Suprapubic skin (tissue), 4 donors: ENCODE measurements around the gene OR6B1. TPM values are rescaled to one million over a fixed set of nuclear protein-coding genes. Genes with fewer than 3 reads are reported as not detected.

Experiments used
- DNase-seq, 2 donors: peaks; one replicate each; pipeline ENCODE4 v3.0.0-alpha.2; 2019; ENCODE audit warnings: low spot score in 2 of 2
- H3K27ac ChIP-seq: fragments of 200-600 bp; sonication (generic); one replicate; pipeline ENCODE4 v1.5.1; 2019
- H3K27me3 ChIP-seq: fragments of 200-600 bp; sonication (generic); one replicate; pipeline ENCODE4 v1.5.1; 2019
- H3K36me3 ChIP-seq: fragments of 200-600 bp; sonication (generic); one replicate; pipeline ENCODE4 v1.5.1; 2019
- H3K4me1 ChIP-seq: fragments of 200-600 bp; sonication (generic); one replicate; pipeline ENCODE4 v1.5.1; 2019
- H3K4me3 ChIP-seq: fragments of 200-600 bp; sonication (generic); one replicate; pipeline ENCODE4 v1.5.1; 2019; ENCODE audit warnings: mild to moderate bottlenecking
- H3K9me3 ChIP-seq: fragments of 200-600 bp; sonication (generic); one replicate; pipeline ENCODE4 v1.5.1; 2019
- EP300 ChIP-seq: sonication (generic); formaldehyde crosslinking; IDR thresholded peaks from one replicate; pipeline ENCODE4 v1.6.1; 2017; ENCODE audit warnings: antibody characterized with exemption
- POLR2A ChIP-seq, 2 donors: fragments of 450-650 bp; IDR thresholded peaks; one replicate each; pipeline ENCODE4 v1.6.1; 2017; ENCODE audit warnings: antibody characterized with exemption in 2 of 2, mild to moderate bottlenecking in 2 of 2, moderate library complexity in 2 of 2
- POLR2AphosphoS5 ChIP-seq, 3 donors: sonication (generic); formaldehyde crosslinking; IDR thresholded peaks; one replicate each; pipeline ENCODE4 v1.6.1; 2017; ENCODE audit warnings: antibody characterized with exemption in 3 of 3
- WGBS: methylation state at CpG from one replicate; pipeline ENCODE4 v1.1.5; 2018; 5-methylcytosine and 5-hydroxymethylcytosine counted together
- total RNA-seq, 4 donors: library from RNA; depleted of rRNA; stranded (reverse); fragments of >200 nt; gene quantifications; one replicate each; pipeline ENCODE4 v1.1.0, GENCODE V29; 2016
- TF ChIP-seq, protein P1 (sequence below), 2 donors: fragments of 200-600 bp in 1 of 2; fragments of 450-650 bp in 1 of 2; sonication (generic) in 1 of 2; IDR thresholded peaks; one replicate each; pipeline ENCODE4 v1.5.1; 2016 to 2019; ENCODE audit warnings: antibody characterized with exemption in 2 of 2, mild to moderate bottlenecking in 1 of 2, moderate library complexity in 1 of 2

The OR6B1 gene
- total RNA-seq, 4 donors from 2014 or later, result not detected

DNA sequence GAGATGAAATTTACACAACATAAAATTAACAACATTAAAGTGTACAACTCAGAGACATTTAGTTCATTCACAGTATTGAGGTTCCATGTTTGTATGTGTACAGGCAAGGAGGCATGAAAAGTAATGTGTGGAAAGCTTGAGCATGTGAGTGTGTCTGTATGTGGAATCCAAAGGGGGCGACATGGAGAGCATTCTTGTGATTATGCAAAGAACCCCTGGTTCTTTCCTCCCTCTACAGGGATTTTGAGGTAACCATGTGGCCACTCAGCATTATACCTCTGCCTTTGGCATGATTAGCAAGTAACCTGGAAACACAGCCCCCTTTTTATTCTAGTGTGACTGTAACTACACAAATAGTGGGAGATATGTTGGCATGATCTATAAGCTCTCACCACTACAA is 24.5 kb upstream of the OR6B1 start:
- H3K9me3 ChIP-seq, result no peaks in the 10 kb centered on the region
- no peak overlapping the region for H3K27ac ChIP-seq
- no peak for DNase-seq
- WGBS, result 56% methylated on average over 1 of the region's 1 CpG
- TF ChIP-seq EP300, result no peak
- no peak for TF ChIP-seq POLR2A (IDR thresholded peaks at IDR 0.05)
- TF ChIP-seq POLR2AphosphoS5 (IDR thresholded peaks at IDR 0.05), result no peak
- TF ChIP-seq, protein P1, sequence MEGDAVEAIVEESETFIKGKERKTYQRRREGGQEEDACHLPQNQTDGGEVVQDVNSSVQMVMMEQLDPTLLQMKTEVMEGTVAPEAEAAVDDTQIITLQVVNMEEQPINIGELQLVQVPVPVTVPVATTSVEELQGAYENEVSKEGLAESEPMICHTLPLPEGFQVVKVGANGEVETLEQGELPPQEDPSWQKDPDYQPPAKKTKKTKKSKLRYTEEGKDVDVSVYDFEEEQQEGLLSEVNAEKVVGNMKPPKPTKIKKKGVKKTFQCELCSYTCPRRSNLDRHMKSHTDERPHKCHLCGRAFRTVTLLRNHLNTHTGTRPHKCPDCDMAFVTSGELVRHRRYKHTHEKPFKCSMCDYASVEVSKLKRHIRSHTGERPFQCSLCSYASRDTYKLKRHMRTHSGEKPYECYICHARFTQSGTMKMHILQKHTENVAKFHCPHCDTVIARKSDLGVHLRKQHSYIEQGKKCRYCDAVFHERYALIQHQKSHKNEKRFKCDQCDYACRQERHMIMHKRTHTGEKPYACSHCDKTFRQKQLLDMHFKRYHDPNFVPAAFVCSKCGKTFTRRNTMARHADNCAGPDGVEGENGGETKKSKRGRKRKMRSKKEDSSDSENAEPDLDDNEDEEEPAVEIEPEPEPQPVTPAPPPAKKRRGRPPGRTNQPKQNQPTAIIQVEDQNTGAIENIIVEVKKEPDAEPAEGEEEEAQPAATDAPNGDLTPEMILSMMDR (IDR thresholded peaks at IDR 0.05), result no peak
- H3K4me3 ChIP-seq, result no peak overlapping the region
- no peaks in the 10 kb centered on the region for H3K27me3 ChIP-seq
- no peaks in the 10 kb centered on the region for H3K36me3 ChIP-seq
- no peaks in the 10 kb centered on the region for H3K4me1 ChIP-seq

DNA sequence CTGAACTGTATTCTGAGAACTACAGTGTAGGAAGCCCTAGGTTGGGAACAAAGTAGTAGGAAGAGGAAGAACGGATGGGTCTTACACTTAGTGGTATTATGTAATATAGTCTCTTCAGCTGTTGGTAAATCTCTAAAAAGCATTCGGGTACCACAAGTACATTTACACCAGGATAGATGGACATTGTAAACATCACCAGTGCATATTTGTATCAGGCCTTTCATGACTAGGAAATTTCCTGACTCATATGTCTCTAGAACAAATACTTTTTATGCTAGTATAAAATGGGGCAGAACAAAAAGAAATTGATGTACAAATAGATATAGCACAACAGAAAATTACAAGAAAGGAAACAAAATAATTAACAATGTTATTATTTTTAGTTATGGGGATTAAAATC is 21.5 kb upstream of the OR6B1 start:
- no peaks in the 10 kb centered on the region for H3K9me3 ChIP-seq
- H3K4me3 ChIP-seq, result no peak overlapping the region
- no peaks in the 10 kb centered on the region for H3K27me3 ChIP-seq
- no peak for TF ChIP-seq EP300
- no peak for TF ChIP-seq POLR2AphosphoS5 (IDR thresholded peaks at IDR 0.05)
- TF ChIP-seq, protein P1 (IDR thresholded peaks at IDR 0.05), result no peak
- TF ChIP-seq POLR2A (IDR thresholded peaks at IDR 0.05), result no peak
- H3K36me3 ChIP-seq, result no peaks in the 10 kb centered on the region
- 85% methylated on average over 2 of the region's 2 CpGs for WGBS
- no peaks in the 10 kb centered on the region for H3K4me1 ChIP-seq
- DNase-seq, result no peak
- H3K27ac ChIP-seq, result no peak overlapping the region

DNA sequence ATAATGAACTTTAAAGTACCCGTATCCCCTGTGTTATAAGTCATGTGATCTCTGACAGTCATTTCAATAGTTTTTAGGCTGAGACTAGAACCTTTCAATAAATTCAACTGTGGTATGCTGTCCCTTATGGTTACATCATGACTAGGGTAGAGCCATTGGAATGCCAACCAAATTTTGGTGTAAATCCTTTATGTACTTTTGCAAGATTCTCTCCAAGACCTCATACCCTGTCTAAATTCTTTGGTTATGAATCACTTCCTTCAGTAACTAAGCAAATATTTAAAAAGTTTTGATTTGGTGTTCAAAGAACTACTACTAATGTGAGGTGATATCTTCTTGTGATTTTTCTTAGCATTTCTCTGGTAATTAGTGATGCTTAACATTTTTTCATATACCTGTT is 20.8 kb upstream of the OR6B1 start:
- 70% methylated on average over 1 of the region's 1 CpG for WGBS
- Histone ChIP-seq H3K9me3 (no peaks in the 10 kb centered on the region), H3K27me3 (no peaks in the 10 kb centered on the region), H3K4me3 (no peak overlapping the region), H3K4me1 (no peaks in the 10 kb centered on the region), H3K36me3 (no peaks in the 10 kb centered on the region), H3K27ac (no peak overlapping the region)
- no peak for DNase-seq
- TF ChIP-seq, protein P1 (IDR thresholded peaks at IDR 0.05), result no peak
- TF ChIP-seq POLR2A (IDR thresholded peaks at IDR 0.05) (no peak), POLR2AphosphoS5 (IDR thresholded peaks at IDR 0.05) (no peak), EP300 (no peak)

DNA sequence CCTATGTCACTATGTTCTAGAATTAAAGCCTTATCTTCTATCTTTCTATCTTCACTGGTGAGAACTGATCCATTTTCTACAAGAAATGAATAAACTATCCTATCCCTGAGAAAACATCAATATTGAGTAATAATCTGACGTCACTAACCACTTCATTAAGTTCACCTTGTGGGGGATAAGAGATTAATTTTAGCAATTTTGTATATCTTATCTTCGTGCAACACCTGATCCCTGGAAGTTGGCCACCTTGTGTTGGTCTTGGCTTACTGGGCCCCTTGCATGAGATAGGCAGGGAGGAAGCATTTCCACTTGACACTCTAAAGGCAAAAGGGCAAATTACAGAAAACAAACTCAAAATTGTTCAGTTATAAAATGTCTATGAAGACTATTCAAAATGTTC is 20.1 kb upstream of the OR6B1 start:
- TF ChIP-seq POLR2A (IDR thresholded peaks at IDR 0.05) (no peak), POLR2AphosphoS5 (IDR thresholded peaks at IDR 0.05) (no peak), EP300 (no peak)
- TF ChIP-seq, protein P1 (IDR thresholded peaks at IDR 0.05), result no peak
- Histone ChIP-seq H3K4me1 (no peaks in the 10 kb centered on the region), H3K36me3 (no peaks in the 10 kb centered on the region), H3K27me3 (no peaks in the 10 kb centered on the region), H3K9me3 (no peaks in the 10 kb centered on the region), H3K27ac (no peak overlapping the region), H3K4me3 (no peak overlapping the region)
- 78% methylated on average over 2 of the region's 2 CpGs for WGBS
- DNase-seq, result no peak

DNA sequence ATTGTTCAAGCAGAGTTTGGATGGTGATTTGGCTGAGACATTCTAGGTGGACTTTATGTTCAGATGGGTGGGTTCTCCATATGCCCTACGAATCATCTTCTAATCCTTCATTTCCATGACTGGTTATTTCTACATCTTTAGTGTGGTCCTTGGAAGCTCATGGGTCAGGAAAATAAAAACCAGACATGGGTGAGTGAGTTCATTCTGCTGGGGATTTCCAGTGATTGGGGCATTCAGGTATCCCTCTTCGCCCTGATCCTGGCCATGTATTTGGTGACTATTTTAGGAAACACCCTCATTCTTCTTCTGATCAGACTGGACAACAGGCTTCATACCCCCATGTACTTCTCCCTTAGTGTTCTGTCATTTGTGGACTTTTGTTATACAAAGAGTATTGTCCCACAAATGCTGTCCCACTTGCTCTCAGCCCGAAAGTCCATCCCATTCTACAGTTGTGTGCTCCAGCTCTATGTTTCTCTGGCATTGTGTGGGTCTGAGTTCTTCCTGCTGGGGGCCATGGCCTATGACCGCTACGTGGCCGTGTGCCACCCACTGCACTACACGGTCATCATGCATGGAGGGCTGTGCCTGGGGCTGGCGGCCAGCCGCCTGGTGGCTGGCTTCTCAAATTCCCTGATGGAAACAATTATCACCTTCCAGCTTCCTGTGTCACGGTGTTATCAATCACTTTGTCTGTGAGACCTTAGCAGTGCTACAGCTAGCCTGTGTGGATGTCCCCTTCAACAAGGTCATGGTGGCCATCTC is 19.2 kb upstream of the OR6B1 start:
- TF ChIP-seq EP300 (no peak), POLR2AphosphoS5 (IDR thresholded peaks at IDR 0.05) (no peak), POLR2A (IDR thresholded peaks at IDR 0.05) (no peak)
- TF ChIP-seq, protein P1 (IDR thresholded peaks at IDR 0.05), result no peak
- H3K4me1 ChIP-seq, result no peaks in the 10 kb centered on the region
- no peak for DNase-seq
- 88% methylated on average over 10 of the region's 10 CpGs for WGBS
- no peaks in the 10 kb centered on the region for H3K36me3 ChIP-seq
- H3K4me3 ChIP-seq, result no peak overlapping the region
- no peaks in the 10 kb centered on the region for H3K9me3 ChIP-seq
- H3K27ac ChIP-seq, result no peak overlapping the region
- H3K27me3 ChIP-seq, result no peaks in the 10 kb centered on the region
